ENCODE measurements around the gene OR52M1.

The OR52M1 gene

GRCh38 chr11:4577761-4578160 is 32.8 kb downstream of the OR52M1 start:
- TF ChIP-seq PPARA (CRISPR knock-in tag; IDR thresholded peaks at IDR 0.05; ENCODE audit: borderline replicate concordance) (no peak), ZFP30 (CRISPR knock-in tag; IDR thresholded peaks at IDR 0.05) (no peak), ZNF70 (CRISPR knock-in tag; IDR thresholded peaks at IDR 0.05) (no peak), ESRRG (CRISPR knock-in tag; IDR thresholded peaks at IDR 0.05) (no peak), CREB5 (CRISPR knock-in tag; IDR thresholded peaks at IDR 0.05; ENCODE audit: low read depth) (no peak), TSHZ2 (CRISPR knock-in tag; IDR thresholded peaks at IDR 0.05) (no peak)
- ATAC-seq = no peak

- no peak for ATAC-seq
- TF ChIP-seq SNAI2 (CRISPR knock-in tag; IDR thresholded peaks at IDR 0.05) (no peak), PATZ1 (CRISPR knock-in tag; IDR thresholded peaks at IDR 0.05; ENCODE audit: borderline replicate concordance) (no peak), TOX (CRISPR knock-in tag; IDR thresholded peaks at IDR 0.05; ENCODE audit: borderline replicate concordance) (no peak), ZFP30 (CRISPR knock-in tag; IDR thresholded peaks at IDR 0.05) (no peak), CSDC2 (CRISPR knock-in tag; IDR thresholded peaks at IDR 0.05) (no peak), PPARA (CRISPR knock-in tag; IDR thresholded peaks at IDR 0.05; ENCODE audit: borderline replicate concordance) (no peak), RARB (CRISPR knock-in tag; IDR thresholded peaks at IDR 0.05) (no peak), ARNTL (CRISPR knock-in tag; IDR thresholded peaks at IDR 0.05; ENCODE audit: borderline replicate concordance, low read depth) (no peak)
Observed at GRCh38 chr11:4578624-4579023, 33.6 kb downstream of the OR52M1 start.

- TF ChIP-seq TSHZ2 (CRISPR knock-in tag; IDR thresholded peaks at IDR 0.05) (no peak), ISL1 (CRISPR knock-in tag; IDR thresholded peaks at IDR 0.05) (no peak), CREB5 (CRISPR knock-in tag; IDR thresholded peaks at IDR 0.05; ENCODE audit: low read depth) (no peak), ZFP30 (CRISPR knock-in tag; IDR thresholded peaks at IDR 0.05) (no peak)
- ATAC-seq = no peak
Observed at GRCh38 chr11:4580124-4580523, 35.1 kb downstream of the OR52M1 start.

- TF ChIP-seq ZNF565 (CRISPR knock-in tag; conservative IDR thresholded peaks at IDR 0.05; ENCODE audit: low read depth) = no peak
- TF ChIP-seq ZFP30 (CRISPR knock-in tag; IDR thresholded peaks at IDR 0.05) = no peak
- TF ChIP-seq PPARA (CRISPR knock-in tag; IDR thresholded peaks at IDR 0.05; ENCODE audit: borderline replicate concordance) = no peak
- no peak for TF ChIP-seq PATZ1 (CRISPR knock-in tag; IDR thresholded peaks at IDR 0.05; ENCODE audit: borderline replicate concordance)
- TF ChIP-seq CSDC2 (CRISPR knock-in tag; IDR thresholded peaks at IDR 0.05) = no peak
- TF ChIP-seq CREB5 (CRISPR knock-in tag; IDR thresholded peaks at IDR 0.05; ENCODE audit: low read depth) = no peak
- TF ChIP-seq ZNF8 (CRISPR knock-in tag; IDR thresholded peaks at IDR 0.05) = no peak
- TF ChIP-seq OSR1 (CRISPR knock-in tag; IDR thresholded peaks at IDR 0.05) = no peak
- no peak for TF ChIP-seq POU6F1 (CRISPR knock-in tag; IDR thresholded peaks at IDR 0.05; ENCODE audit: borderline replicate concordance, low read depth)
- TF ChIP-seq ZFP3 (CRISPR knock-in tag; IDR thresholded peaks at IDR 0.05) = no peak
- TF ChIP-seq RARB (CRISPR knock-in tag; IDR thresholded peaks at IDR 0.05) = no peak
- no peak for TF ChIP-seq TOX (CRISPR knock-in tag; IDR thresholded peaks at IDR 0.05; ENCODE audit: borderline replicate concordance)
- TF ChIP-seq GLIS3 (CRISPR knock-in tag; IDR thresholded peaks at IDR 0.05) = no peak
- no peak for TF ChIP-seq SNAI2 (CRISPR knock-in tag; IDR thresholded peaks at IDR 0.05)
Observed at GRCh38 chr11:4581443-4581842, 36.5 kb downstream of the OR52M1 start, which contains the start of gene OR52I2. TSS of gene OR52I2 (plus strand) at chr11:4581743.

More at GRCh38 chr11:4581443-4581842, 36.5 kb downstream of the OR52M1 start, which contains the start of gene OR52I2:
- ATAC-seq = no peak

Measured in SK-N-SH treated with all-trans-retinoic acid at 6 μM for 48 hours (cell line).